Measurements from ENCODE around the gene HGFAC.

HGFAC gene

GRCh38 chr4:3473181-3473950 is 31.6 kb downstream of the HGFAC start:
- no peak for DNase-seq (ENCODE audit: low read depth in 2 of 2)

GRCh38 chr4:3473996-3474765 is 32.4 kb downstream of the HGFAC start:
- no peak for DNase-seq (ENCODE audit: low read depth in 2 of 2)

GRCh38 chr4:3475041-3475712 is 33.4 kb downstream of the HGFAC start:
- DNase-seq (ENCODE audit: low read depth in 2 of 2): no peak

- DNase-seq (ENCODE audit: low read depth in 2 of 2): no peak
Observed at GRCh38 chr4:3475713-3476260, 34.0 kb downstream of the HGFAC start.

GRCh38 chr4:3476341-3476747 is 34.6 kb downstream of the HGFAC start:
- DNase-seq (ENCODE audit: low read depth in 2 of 2): no peak

- DNase-seq (ENCODE audit: low read depth in 2 of 2): no peak
Observed at GRCh38 chr4:3476936-3477749, 35.4 kb downstream of the HGFAC start.

- DNase-seq (ENCODE audit: low read depth in 2 of 2): no peak
Observed at GRCh38 chr4:3477750-3478430, 36.1 kb downstream of the HGFAC start.

- no peak for DNase-seq (ENCODE audit: low read depth in 2 of 2)
Observed at GRCh38 chr4:3478446-3479357, 36.9 kb downstream of the HGFAC start.

- DNase-seq (ENCODE audit: low read depth in 2 of 2): no peak
Observed at GRCh38 chr4:3479358-3480101, 37.8 kb downstream of the HGFAC start.

- peak; percentile 8 to 11 for DNase-seq (ENCODE audit: low read depth in 2 of 2)
Observed at GRCh38 chr4:3480528-3481112, 38.9 kb downstream of the HGFAC start.

GRCh38 chr4:3481113-3481531 is 39.4 kb downstream of the HGFAC start:
- DNase-seq (ENCODE audit: low read depth in 2 of 2): no peak

GRCh38 chr4:3481783-3482393 is 40.1 kb downstream of the HGFAC start:
- no peak for DNase-seq (ENCODE audit: low read depth in 2 of 2)

- DNase-seq (ENCODE audit: low read depth in 2 of 2): no peak
Observed at GRCh38 chr4:3482707-3483106, 40.9 kb downstream of the HGFAC start.

- no peak for DNase-seq (ENCODE audit: low read depth in 2 of 2)
Observed at GRCh38 chr4:3483471-3483921, 41.7 kb downstream of the HGFAC start.

- no peak for DNase-seq (ENCODE audit: low read depth in 2 of 2)
Observed at GRCh38 chr4:3484057-3484973, 42.5 kb downstream of the HGFAC start.

GRCh38 chr4:3485011-3485791 is 43.4 kb downstream of the HGFAC start:
- DNase-seq (ENCODE audit: low read depth in 2 of 2): no peak
